OCI-LY3 (cell line): Measurements from ENCODE around the gene CHD5.

Experiments used
- H2AFZ ChIP-seq: fragments of 200-600, 300-600 bp; shearing (Covaris generic); 2 replicates; pipeline ENCODE4 v1.6.0; 2014; ENCODE audit warnings: antibody characterized with exemption, low read depth, low read length
- H3K27ac ChIP-seq: fragments of 200-600, 300-600 bp; sonication (generic); 2 replicates; pipeline ENCODE4 v1.5.1; 2014; ENCODE audit warnings: mild to moderate bottlenecking, low read length, moderate library complexity, mixed read lengths
- H3K27me3 ChIP-seq: fragments of 200-600, 300-600 bp; sonication (generic); 2 replicates; pipeline ENCODE4 v1.6.1; 2014; ENCODE audit warnings: low read depth, low read length, mixed read lengths
- H3K36me3 ChIP-seq: fragments of 200-600, 300-600 bp; sonication (generic); replicated peaks from 2 replicates; pipeline ENCODE3; 2014; ENCODE audit warnings: low read depth, low read length, mixed read lengths
- H3K4me1 ChIP-seq: fragments of 300-600, 200-600 bp; sonication (generic); 2 replicates; pipeline ENCODE4 v1.6.1; 2014; ENCODE audit warnings: low read length, mixed read lengths
- H3K4me2 ChIP-seq: fragments of 200-600, 300-600 bp; sonication (generic); 2 replicates; pipeline ENCODE4 v1.6.1; 2014; ENCODE audit warnings: low read length, mixed read lengths
- H3K4me3 ChIP-seq: fragments of 300-600, 200-600 bp; sonication (generic); 2 replicates; pipeline ENCODE4 v1.5.1; 2014; ENCODE audit warnings: antibody characterized with exemption, mild to moderate bottlenecking, low read length, moderate library complexity
- H3K79me2 ChIP-seq: fragments of 300-600, 200-600 bp; shearing (Covaris generic); 2 replicates; pipeline ENCODE4 v1.6.1; 2014; ENCODE audit warnings: mild to moderate bottlenecking, low read length, mixed read lengths
- H3K9ac ChIP-seq: fragments of 300-600, 200-600 bp; shearing (Covaris generic); 2 replicates; pipeline ENCODE4 v1.6.0; 2014; ENCODE audit warnings: mild to moderate bottlenecking, low read length, moderate library complexity
- H3K9me3 ChIP-seq: fragments of 200-600, 300-600 bp; shearing (Covaris generic); 2 replicates; pipeline ENCODE4 v1.6.1; 2014; ENCODE audit warnings: low read length, mixed read lengths; ENCODE audit not compliant: insufficient read depth
- H4K20me1 ChIP-seq: fragments of 200-600, 300-600 bp; sonication (generic); 2 replicates; pipeline ENCODE4 v1.6.1; 2016; ENCODE audit warnings: low read length, mixed read lengths; ENCODE audit not compliant: insufficient read depth
- EZH2phosphoT487 ChIP-seq: fragments of 200-600 bp; shearing (Covaris generic); IDR thresholded peaks from 2 replicates; pipeline ENCODE4 v1.6.1; 2018; ENCODE audit warnings: antibody characterized with exemption, mixed run types, low read depth
- TF ChIP-seq, protein P1 (sequence below): fragments of 200-600, 300-600 bp; sonication (generic); IDR thresholded peaks from 2 replicates; pipeline ENCODE4 v1.5.1; 2014; ENCODE audit warnings: antibody characterized with exemption, low read length, low read depth

CHD5 gene

DNA sequence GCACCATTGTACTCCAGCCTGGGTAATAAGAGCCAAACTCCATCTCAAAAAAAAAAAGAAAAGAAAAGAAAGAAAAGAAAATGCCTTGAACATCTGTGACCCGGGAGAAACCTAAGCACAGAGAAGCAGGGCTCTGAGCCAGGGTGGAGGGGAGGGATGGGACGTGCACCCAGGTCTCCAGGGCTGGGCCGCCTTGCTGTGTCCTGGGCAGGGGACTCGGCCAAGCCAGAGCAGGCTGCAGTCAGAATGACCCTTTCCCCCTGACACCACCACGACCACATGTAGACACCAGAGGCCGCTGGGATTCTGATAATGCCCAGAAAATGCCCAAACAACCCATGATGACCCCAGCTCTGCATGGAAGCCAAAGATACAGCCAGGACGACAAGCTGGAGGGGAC is 17.8 kb downstream of the CHD5 start:
- TF ChIP-seq EZH2phosphoT487 = no peak
- TF ChIP-seq, protein P1, sequence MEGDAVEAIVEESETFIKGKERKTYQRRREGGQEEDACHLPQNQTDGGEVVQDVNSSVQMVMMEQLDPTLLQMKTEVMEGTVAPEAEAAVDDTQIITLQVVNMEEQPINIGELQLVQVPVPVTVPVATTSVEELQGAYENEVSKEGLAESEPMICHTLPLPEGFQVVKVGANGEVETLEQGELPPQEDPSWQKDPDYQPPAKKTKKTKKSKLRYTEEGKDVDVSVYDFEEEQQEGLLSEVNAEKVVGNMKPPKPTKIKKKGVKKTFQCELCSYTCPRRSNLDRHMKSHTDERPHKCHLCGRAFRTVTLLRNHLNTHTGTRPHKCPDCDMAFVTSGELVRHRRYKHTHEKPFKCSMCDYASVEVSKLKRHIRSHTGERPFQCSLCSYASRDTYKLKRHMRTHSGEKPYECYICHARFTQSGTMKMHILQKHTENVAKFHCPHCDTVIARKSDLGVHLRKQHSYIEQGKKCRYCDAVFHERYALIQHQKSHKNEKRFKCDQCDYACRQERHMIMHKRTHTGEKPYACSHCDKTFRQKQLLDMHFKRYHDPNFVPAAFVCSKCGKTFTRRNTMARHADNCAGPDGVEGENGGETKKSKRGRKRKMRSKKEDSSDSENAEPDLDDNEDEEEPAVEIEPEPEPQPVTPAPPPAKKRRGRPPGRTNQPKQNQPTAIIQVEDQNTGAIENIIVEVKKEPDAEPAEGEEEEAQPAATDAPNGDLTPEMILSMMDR = no peak
- no peaks in the 10 kb centered on the region for H3K4me1 ChIP-seq
- no peak overlapping the region for H2AFZ ChIP-seq
- H3K79me2 ChIP-seq = no peaks in the 10 kb centered on the region
- no peak overlapping the region for H3K4me3 ChIP-seq
- H3K9ac ChIP-seq = no peak overlapping the region
- H3K4me2 ChIP-seq = no peak overlapping the region
- H4K20me1 ChIP-seq = no peaks in the 10 kb centered on the region
- H3K9me3 ChIP-seq = no peaks in the 10 kb centered on the region
- H3K36me3 ChIP-seq = no peaks in the 10 kb centered on the region
- no peak overlapping the region for H3K27ac ChIP-seq
- H3K27me3 ChIP-seq = no peaks in the 10 kb centered on the region

DNA sequence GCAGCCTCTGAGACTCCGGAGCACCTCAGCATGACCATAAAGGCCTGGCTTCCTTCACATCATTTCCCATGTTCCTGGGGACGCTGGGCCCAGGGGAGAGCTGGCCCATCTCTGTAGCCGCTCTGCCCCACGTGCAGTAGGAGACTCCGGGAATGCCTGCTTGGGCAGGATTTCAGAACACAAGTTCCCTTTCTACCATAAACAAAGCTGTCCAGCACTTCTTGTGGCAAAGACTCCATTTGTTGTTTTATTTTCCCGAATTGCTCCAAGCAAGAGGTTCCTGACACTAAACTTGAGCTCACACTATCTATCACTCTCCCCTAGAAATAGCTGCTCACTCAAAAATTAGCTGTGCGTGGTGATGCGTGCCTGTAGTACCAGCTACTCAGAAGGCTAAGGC is 21.9 kb downstream of the CHD5 start:
- Histone ChIP-seq H3K9ac (no peak overlapping the region), H3K36me3 (no peaks in the 10 kb centered on the region), H2AFZ (no peak overlapping the region), H3K4me3 (no peak overlapping the region), H3K27ac (no peak overlapping the region), H3K4me1 (no peaks in the 10 kb centered on the region), H3K79me2 (no peaks in the 10 kb centered on the region), H4K20me1 (no peaks in the 10 kb centered on the region), H3K4me2 (no peak overlapping the region), H3K27me3 (no peaks in the 10 kb centered on the region), H3K9me3 (no peaks in the 10 kb centered on the region)
- TF ChIP-seq, protein P1 = no peak
- TF ChIP-seq EZH2phosphoT487 = no peak

DNA sequence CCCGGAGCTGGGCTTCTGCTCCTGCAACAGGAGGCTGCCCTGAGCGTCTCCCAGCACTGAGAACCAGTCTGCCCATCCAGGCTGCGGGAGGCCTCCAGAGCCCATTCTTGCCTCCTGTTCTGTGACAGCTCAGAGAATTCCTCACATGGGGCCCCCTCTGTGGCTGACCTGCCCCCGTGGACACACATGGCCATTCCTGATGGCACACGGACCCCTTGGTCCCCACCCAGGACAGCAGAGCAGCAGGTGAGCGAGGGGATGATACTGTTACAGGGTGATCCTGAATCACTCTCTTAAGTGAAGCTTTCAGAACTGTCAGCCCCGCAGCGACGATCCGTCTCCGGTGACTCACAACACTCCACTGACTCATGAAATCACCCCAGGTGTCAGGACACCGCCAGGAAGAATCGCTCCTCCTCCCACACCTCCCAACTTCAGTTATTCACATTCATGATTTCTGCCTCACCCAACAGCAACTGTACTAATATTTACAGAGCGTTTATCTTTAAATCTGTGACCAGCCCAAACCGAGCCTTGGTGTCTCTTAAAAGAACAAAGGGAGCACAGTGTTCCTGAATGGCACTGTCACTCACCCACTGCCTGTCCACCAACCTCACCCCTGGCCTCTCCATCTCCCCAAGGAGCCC is 22.5 kb downstream of the CHD5 start:
- Histone ChIP-seq H3K27me3 (no peaks in the 10 kb centered on the region), H3K27ac (no peak overlapping the region), H3K9me3 (no peaks in the 10 kb centered on the region), H3K4me1 (no peaks in the 10 kb centered on the region), H3K4me2 (no peak overlapping the region), H3K36me3 (no peaks in the 10 kb centered on the region), H2AFZ (no peak overlapping the region), H3K4me3 (no peak overlapping the region), H3K79me2 (no peaks in the 10 kb centered on the region), H3K9ac (no peak overlapping the region), H4K20me1 (no peaks in the 10 kb centered on the region)
- TF ChIP-seq, protein P1 = no peak
- TF ChIP-seq EZH2phosphoT487 = no peak

DNA sequence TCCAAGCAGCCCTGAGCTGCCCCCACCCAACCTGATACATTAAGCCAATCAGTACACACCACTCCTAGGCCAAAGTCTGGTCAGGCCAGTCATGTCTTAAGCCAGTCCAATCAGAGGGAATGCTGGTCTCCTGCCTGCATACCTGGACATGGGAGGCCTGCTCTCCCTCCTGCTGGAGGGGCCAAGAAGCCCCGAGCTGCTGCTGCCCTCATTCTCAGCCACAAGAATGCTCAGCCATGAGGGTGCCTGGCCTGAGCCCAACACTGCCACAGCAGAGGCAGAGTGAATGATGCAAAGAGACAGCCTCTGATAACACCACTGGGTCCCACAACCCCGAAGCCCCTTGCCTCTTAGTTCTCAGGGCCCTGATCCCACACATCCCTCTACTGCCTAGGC is 23.0 kb downstream of the CHD5 start:
- TF ChIP-seq, protein P1 = no peak
- no peak for TF ChIP-seq EZH2phosphoT487
- no peaks in the 10 kb centered on the region for H3K36me3 ChIP-seq
- no peaks in the 10 kb centered on the region for H4K20me1 ChIP-seq
- H3K27me3 ChIP-seq = no peaks in the 10 kb centered on the region
- no peaks in the 10 kb centered on the region for H3K4me1 ChIP-seq
- H3K9me3 ChIP-seq = no peaks in the 10 kb centered on the region
- no peak overlapping the region for H3K4me2 ChIP-seq
- H3K27ac ChIP-seq = no peak overlapping the region
- H3K4me3 ChIP-seq = no peak overlapping the region
- H3K9ac ChIP-seq = no peak overlapping the region
- no peak overlapping the region for H2AFZ ChIP-seq
- no peaks in the 10 kb centered on the region for H3K79me2 ChIP-seq
